Measurements from ENCODE around the gene EBF3.

GRCh38 chr10:129915526-129916378, 48.3 kb downstream of the EBF3 start:
- TF ChIP-seq POLR2AphosphoS5 (IDR thresholded peaks at IDR 0.05; ENCODE audit: low read depth, low read length) (no peak), TAF1 (IDR thresholded peaks at IDR 0.05; ENCODE audit: borderline replicate concordance, insufficient read depth, low read length) (no peak), REST (IDR thresholded peaks at IDR 0.05; ENCODE audit: insufficient read depth in 1 of 2, low read depth in 2 of 2, low read length in 2 of 2) (no peak), FOXP2 (optimal IDR thresholded peaks at IDR 0.05; ENCODE audit: borderline replicate concordance, extremely low read depth, extremely low read length, insufficient read depth) (no peak), SIN3A (IDR thresholded peaks at IDR 0.05; ENCODE audit: borderline replicate concordance, insufficient read depth, low read length) (no peak)

Data from PFSK-1 (cell line).